ENCODE data around the gene ROMO1. TPM values are rescaled to one million over a fixed set of nuclear protein-coding genes. Genes with fewer than 3 reads are reported as not detected.
"Not testable (repeated sequence)": the region's sequence is repeated elsewhere in the genome, so short reads cannot be mapped to it uniquely, and the experiment has no call there.

Gene ROMO1
- total RNA-seq, 2 experiments from 2014 or later, result 98.4 to 114 TPM

DNA sequence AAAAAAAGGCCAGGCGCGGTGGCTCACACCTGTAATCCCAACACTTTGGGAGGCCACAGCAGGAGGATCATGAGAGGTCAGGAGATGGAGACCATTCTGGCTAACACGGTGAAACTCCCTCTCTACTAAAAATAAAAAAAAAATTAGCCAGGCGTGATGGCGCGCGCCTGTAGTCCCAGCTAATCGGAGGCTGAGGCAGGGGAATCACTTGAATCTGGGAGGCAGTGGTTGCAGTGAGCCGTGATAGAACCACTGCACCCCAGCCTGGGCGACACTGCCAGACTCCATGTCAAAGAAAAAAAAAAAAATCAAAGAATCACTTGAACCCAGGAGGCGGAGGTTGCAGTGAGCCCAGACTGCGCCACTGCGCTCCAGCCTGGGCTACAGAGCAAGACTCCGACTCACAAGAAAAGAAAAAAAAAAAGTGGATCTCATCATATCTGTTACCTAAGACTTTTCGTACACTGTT lies 38.7 kb downstream of the ROMO1 start:
- ChIA-PET CTCF (interaction anchor here (0.6 to 0.8 kb wide), 2 partner anchors 19 to 146 kb away, joined by 3 read pairs; no protein-coding TSS in a partner anchor), POLR2A (interaction anchor here (1.5 to 17.5 kb wide), 4 partner anchors 9 to 120 kb away, joined by 5 to 516 read pairs (median 290); partner anchors contain the start of genes NFS1, PHF20, ROMO1 and SPAG4)
- peak overlapping the region; percentile 16 for H3K27ac Mint-ChIP-seq
- DNase-seq, result no peak
- H3K4me1 Mint-ChIP-seq, result peaks cover 55% of the 10 kb centered on the region
- peaks cover 76% of the 10 kb centered on the region for H3K36me3 Mint-ChIP-seq (ENCODE audit: low read depth)
- peak overlapping the region; percentile 21 for H3K4me3 Mint-ChIP-seq
- H3K9me3 Mint-ChIP-seq, result no peaks in the 10 kb centered on the region
- H3K27me3 Mint-ChIP-seq, result no peaks in the 10 kb centered on the region

DNA sequence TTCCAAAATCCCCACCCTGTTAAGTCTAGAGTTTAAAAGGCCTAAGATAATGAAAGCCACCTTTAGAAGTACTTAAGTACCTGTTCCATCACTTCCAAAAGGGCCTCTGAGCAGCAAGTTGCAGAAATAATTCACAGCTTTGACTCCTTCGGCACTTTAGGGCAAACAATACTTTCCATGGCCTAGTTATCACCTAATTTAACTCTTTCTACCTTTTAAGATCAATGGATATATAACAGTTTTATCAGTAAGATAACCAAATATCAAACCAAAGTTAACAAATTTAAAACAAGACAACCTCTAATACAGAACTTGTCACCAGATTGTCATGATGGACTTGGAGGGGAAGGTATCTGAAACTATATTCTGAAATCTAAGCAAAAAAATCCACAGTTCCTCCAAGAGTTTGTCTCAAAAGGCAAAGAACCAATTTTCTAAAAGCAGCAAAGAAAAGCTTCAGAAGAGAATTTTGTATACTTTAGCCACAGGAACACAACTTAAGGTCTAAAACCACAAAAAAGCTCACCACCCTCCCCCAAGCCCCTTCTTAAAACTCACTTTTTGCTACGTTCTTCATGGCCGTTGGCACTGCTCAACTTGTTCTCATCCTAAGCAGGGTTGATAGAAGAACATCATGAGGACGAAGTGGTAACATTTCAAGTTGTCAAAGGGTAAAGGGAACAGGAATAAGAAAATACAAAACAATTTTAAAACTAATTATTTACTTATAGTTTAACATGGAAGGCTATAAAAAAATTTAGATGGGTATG lies 39.4 kb downstream of the ROMO1 start:
- DNase-seq, result no peak

DNA sequence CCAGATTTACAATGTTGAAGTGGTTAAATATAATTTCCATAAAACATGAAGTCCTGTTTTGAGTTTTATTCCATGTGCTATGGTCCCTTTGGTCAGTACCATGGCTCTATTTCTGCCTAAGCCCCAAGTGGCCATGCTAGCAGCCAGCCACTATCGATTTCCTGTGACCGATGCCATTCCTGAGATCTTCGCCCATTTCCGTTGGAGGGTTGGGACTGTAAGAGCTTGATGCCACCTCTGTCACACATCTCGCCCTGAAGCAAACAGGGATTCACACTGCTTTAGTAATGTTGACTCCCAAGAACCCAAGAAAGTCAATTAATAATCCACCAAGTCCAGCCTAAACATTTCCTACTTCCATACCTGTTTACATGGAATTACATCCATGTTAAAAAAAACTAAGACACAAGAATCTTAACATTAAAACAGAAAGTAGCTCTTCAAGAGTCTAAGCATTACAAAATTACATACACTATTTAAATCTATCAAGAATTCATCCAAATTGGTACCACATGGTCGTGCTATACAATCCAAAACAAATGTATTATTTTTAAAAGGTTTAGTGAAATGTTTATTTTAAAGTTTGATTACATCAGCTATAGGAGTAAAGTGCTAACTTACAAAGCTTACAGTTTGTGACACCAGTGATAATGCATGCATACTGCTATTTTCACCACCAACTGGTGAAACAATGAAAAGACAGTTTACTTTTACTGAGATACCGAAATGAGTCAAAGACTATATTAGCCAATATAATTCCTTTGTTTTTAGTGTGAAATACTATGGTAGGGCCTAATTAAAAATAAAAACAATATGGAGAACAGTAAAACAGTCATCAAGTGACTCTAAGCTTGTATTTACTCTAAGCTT lies 40.3 kb downstream of the ROMO1 start:
- no peak for DNase-seq
- Mint-ChIP-seq H3K27ac (peak overlapping the region; percentile 78), H3K27me3 (no peaks in the 10 kb centered on the region), H3K4me3 (peak overlapping the region; percentile 98), H3K4me1 (peaks cover 54% of the 10 kb centered on the region), H3K36me3 (ENCODE audit: low read depth) (peaks cover 63% of the 10 kb centered on the region), H3K9me3 (no peaks in the 10 kb centered on the region)
- CTCF ChIA-PET, result interaction anchor here (0.5 to 2.1 kb wide), 15 partner anchors 9 to 1303 kb away, joined by 3 to 18 read pairs (median 3); partner anchors contain the start of genes PHF20 and SCAND1
- POLR2A ChIA-PET, result interaction anchor here (0.6 to 17.5 kb wide), 10 partner anchors 10 to 285 kb away, joined by 3 to 516 read pairs (median 16); partner anchors contain the start of genes NFS1, PHF20, ROMO1 and SCAND1

More for the DNA sequence above, 39.4 kb downstream of the ROMO1 start:
- ChIA-PET CTCF (interaction anchor here (0.9 to 2.1 kb wide), 5 partner anchors 9 to 216 kb away, joined by 3 to 18 read pairs (median 7); partner anchors contain the start of gene SCAND1), POLR2A (interaction anchor here (1.2 to 17.5 kb wide), 6 partner anchors 10 to 284 kb away, joined by 3 to 516 read pairs (median 60); partner anchors contain the start of genes NFS1, PHF20, ROMO1 and SCAND1)
- Mint-ChIP-seq H3K27ac (no peak overlapping the region), H3K4me1 (peaks cover 55% of the 10 kb centered on the region), H3K4me3 (peak overlapping the region; percentile 21), H3K27me3 (no peaks in the 10 kb centered on the region), H3K36me3 (ENCODE audit: low read depth) (peaks cover 72% of the 10 kb centered on the region), H3K9me3 (no peaks in the 10 kb centered on the region)

DNA sequence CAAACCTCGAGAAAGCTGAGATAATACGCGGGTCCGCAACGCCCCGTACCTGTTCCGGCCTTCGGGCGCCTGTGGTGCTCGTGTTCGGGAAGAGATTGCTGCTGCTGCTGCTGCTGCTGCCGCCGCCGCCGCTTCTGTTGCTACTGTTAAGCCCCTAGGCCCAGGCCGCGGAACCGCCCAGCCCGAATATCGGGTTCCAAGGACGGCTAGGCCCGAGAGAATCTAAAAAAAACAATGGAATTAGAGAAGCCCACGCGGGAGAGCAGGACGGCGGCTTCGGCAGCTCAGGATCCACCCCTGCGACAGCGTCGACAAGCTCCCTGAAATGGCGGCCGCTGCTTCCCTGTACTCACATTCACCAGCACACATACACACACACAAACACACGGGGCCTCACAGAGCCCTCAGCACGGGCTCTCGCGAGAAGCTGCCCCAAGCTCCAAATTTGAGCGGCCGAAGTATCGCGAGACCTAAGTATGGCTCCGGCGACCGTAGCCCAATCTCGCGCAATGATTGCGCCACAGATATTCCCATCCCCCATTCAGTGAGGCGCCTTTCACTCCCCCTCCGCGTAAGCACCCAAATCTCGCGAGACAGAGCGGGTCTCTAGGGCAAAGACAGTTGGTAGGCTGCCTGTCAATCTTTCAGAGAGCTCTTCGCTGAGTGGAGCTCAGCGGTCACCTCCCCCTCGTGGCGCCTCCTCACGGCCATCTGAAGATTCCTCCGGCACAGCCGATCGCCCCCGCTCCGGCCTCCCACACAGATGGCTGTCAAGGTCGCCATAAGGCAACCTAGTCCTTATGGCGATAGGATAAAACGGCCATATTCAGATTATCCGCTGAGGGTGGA lies 42.9 kb downstream of the ROMO1 start, which contains the start of gene RBM39:
TSS of gene RBM39 (minus strand) at position 369 of the 849 bp plus-strand sequence. CDS start 1,386 bp downstream, outside the sequence.
- DNase-seq, result peak; percentile 100
- ChIA-PET CTCF (interaction anchor here (0.6 to 3.1 kb wide), 15 partner anchors 18 to 288 kb away, joined by 3 to 71 read pairs (median 5); partner anchors contain the start of genes PHF20, SCAND1 and SPAG4), POLR2A (interaction anchor here (0.7 to 17.5 kb wide), 58 partner anchors 9 to 1437 kb away, joined by 3 to 516 read pairs (median 5); partner anchors contain the start of genes CEP250, CPNE1, DSN1 and DYNLRB1)
- H3K36me3 Mint-ChIP-seq (ENCODE audit: low read depth), result peaks cover 48% of the 10 kb centered on the region
- H3K27ac Mint-ChIP-seq, result peak within 1 kb of the TSS; percentile 99
- peak within 1 kb of the TSS; percentile 98 for H3K4me3 Mint-ChIP-seq
- H3K4me1 Mint-ChIP-seq, result peaks cover 43% of the 10 kb centered on the region
- H3K9me3 Mint-ChIP-seq, result no peaks in the 10 kb centered on the region
- H3K27me3 Mint-ChIP-seq, result no peaks in the 10 kb centered on the region

DNA sequence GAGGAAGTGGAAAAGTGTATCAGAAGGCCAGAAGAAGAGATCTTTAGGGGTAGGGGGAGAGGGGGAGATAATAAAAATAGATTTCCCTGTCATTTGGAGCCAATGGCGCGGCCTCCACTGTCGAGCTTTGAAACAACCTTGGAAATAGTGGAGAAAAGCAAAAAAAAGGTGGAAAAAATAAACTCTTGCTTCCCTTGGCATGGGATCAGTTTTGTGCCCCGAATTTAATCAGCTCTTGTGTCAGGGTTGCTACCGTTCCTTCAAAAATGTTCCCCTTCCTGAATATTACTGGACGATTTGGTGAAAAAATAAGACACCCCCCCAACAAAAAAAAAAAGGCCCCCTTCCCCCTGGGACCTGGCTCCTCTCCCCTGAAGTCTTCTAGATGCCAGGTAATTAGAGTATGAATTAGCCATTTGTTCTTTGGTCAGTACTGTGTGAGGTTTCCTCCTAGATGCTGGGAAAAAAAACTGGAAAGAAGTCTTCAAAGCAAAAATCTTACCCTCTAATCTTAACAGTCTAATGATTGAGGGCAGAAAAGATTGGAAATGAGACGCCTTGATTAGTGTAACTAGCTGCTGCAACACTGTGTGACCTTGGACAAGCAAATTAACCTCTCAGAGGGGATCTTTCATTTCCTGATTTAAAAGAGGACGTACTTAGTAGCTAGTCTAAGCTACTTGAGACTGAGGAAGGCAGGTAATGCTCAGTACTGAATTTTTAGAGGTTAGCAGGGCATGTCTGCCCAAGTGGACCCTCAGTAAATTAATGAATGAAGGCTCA lies 43.7 kb downstream of the ROMO1 start:
- Mint-ChIP-seq H3K36me3 (ENCODE audit: low read depth) (peaks cover 41% of the 10 kb centered on the region), H3K4me3 (peak overlapping the region; percentile 98), H3K27me3 (no peaks in the 10 kb centered on the region), H3K9me3 (no peaks in the 10 kb centered on the region), H3K27ac (peak overlapping the region; percentile 99), H3K4me1 (peaks cover 39% of the 10 kb centered on the region)
- no peak for DNase-seq
- POLR2A ChIA-PET, result interaction anchor here (0.7 to 17.5 kb wide), 56 partner anchors 9 to 1436 kb away, joined by 3 to 516 read pairs (median 5); partner anchors contain the start of genes CEP250, CPNE1, DSN1 and DYNLRB1
- CTCF ChIA-PET, result interaction anchor here (0.6 to 3.1 kb wide), 17 partner anchors 12 to 288 kb away, joined by 3 to 71 read pairs (median 4); partner anchors contain the start of genes PHF20, SCAND1 and SPAG4

DNA sequence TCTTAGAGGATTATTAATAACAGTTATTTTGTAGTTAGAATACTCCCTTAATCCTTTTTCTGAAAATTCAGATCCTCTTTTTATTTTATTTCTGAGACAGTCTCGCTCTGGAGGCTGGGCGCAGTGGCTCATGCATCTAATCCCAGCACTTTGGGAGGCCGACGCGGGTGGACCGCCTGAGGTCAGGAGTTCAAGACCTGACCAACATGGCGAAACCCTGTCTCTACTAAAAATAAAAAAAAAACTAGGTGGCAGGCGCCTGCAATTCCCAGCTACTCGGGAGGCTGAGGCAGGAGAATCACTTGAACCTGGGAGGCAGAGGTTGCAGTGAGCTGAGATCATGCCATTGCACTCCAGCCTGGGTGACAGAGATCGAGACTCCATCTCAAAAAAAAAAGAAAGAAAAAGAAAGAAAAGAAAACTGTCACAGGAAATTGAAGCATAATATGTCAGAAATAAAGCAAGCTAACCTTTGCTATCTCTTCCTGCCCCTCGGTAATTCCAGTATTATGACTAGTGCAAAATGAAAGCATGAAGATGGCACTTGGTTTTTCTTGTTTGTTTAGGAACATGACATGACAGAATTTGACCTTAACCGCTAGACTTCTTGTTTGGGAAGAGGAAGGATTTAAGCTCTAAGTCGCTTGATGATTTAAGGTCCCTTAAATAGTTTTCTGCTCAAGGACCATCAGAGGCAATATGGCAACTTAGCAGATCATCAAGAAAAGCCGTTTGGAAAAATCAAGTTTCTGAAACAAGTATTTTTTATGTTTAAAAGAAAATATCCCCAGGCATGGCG lies 44.7 kb downstream of the ROMO1 start:
- no peaks in the 10 kb centered on the region for H3K9me3 Mint-ChIP-seq
- no peaks in the 10 kb centered on the region for H3K27me3 Mint-ChIP-seq
- H3K27ac Mint-ChIP-seq, result peak overlapping the region; percentile 99
- CTCF ChIA-PET, result interaction anchor here (0.6 to 3.1 kb wide), 10 partner anchors 13 to 289 kb away, joined by 3 to 71 read pairs (median 6); partner anchors contain the start of genes PHF20 and SCAND1
- H3K36me3 Mint-ChIP-seq (ENCODE audit: low read depth), result peaks cover 32% of the 10 kb centered on the region
- peak overlapping the region; percentile 98 for H3K4me3 Mint-ChIP-seq
- peak; percentile 33 for DNase-seq
- H3K4me1 Mint-ChIP-seq, result peaks cover 30% of the 10 kb centered on the region
- POLR2A ChIA-PET, result interaction anchor here (0.7 to 17.5 kb wide), 25 partner anchors 8 to 1228 kb away, joined by 3 to 516 read pairs (median 19); partner anchors contain the start of genes CEP250, CPNE1, DYNLRB1 and EDEM2

DNA sequence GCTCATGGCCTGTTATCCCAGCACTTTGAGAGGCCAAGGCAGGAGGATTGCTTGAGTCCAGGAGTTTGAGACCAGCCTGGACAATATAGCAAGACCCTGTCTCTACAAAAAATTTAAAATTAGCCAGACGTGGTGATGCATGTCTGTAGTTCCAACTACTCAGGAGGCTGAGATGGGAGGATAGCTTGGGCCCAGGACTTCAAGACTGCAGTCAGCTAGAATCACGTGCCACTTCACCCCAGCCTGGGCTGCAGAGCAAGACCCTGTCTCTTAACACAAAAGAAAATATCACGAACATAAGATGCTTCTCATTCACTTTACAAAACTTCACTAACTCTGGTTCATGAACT lies 45.3 kb downstream of the ROMO1 start:
- H3K4me3 Mint-ChIP-seq, result peak overlapping the region; percentile 98

More for the DNA sequence above, 45.3 kb downstream of the ROMO1 start:
- CTCF ChIA-PET, result interaction anchor here (1.0 to 3.1 kb wide), 3 partner anchors 26 to 210 kb away, joined by 3 to 71 read pairs (median 49); partner anchors contain the start of genes PHF20 and SCAND1
- not testable (repeated sequence) for H3K9me3 Mint-ChIP-seq, DNase-seq, H3K27me3 Mint-ChIP-seq
- Mint-ChIP-seq H3K27ac (peak overlapping the region; percentile 99), H3K36me3 (ENCODE audit: low read depth) (peaks cover 28% of the 10 kb centered on the region), H3K4me1 (peaks cover 26% of the 10 kb centered on the region)
- POLR2A ChIA-PET, result interaction anchor here (0.7 to 17.5 kb wide), 14 partner anchors 11 to 254 kb away, joined by 3 to 516 read pairs (median 34); partner anchors contain the start of genes CPNE1, NFS1, PHF20 and RBM12

Other genes starting within 250 kb of the ROMO1 start
- gene CEP250, start 243.8 kb upstream of the ROMO1 start, total RNA-seq, result 10 to 100 TPM; 70.3 to 71.2 TPM
- gene C20orf173, start 169.8 kb upstream of the ROMO1 start, total RNA-seq, result not detected
- gene ERGIC3, start 157.3 kb upstream of the ROMO1 start, total RNA-seq, result 100 to 1,000 TPM; 126 TPM
- 1 to 10 TPM; 6.5 to 6.9 TPM for gene SPAG4, start 83.6 kb upstream of the ROMO1 start, total RNA-seq
- gene CPNE1, start 34.5 kb upstream of the ROMO1 start, total RNA-seq, result 100 to 1,000 TPM; 239 to 243 TPM
- gene RBM12, start 34.5 kb upstream of the ROMO1 start, total RNA-seq, result 100 to 1,000 TPM; 115 to 116 TPM
- gene NFS1, start 53 bp upstream of the ROMO1 start, total RNA-seq, result 10 to 100 TPM; 28.3 to 30.8 TPM
- gene RBM39, start 42.9 kb downstream of the ROMO1 start, total RNA-seq, result 100 to 1,000 TPM; 318 to 331 TPM
- gene PHF20, start 72.6 kb downstream of the ROMO1 start, total RNA-seq, result 10 to 100 TPM; 42.7 to 48.3 TPM

All from activated CD4-positive, alpha-beta memory T cell treated with anti-CD3 and anti-CD28 coated beads, Interleukin-2, amount 10 ng/mL, durations not matched to agents 7 days and 5 days (primary cell).